H9 (cell line): Measurements from ENCODE around the gene IRX4. TPM values are rescaled to one million over a fixed set of nuclear protein-coding genes. Genes with fewer than 3 reads are reported as not detected.

Experiments
- DNase-seq: peaks from one replicate; pipeline ENCODE4 v3.0.0-alpha.2; 2017
- H2AFZ ChIP-seq: one replicate; pipeline ENCODE4 v1.6.1; 2013; ENCODE audit warnings: mild to moderate bottlenecking, low read length, control low read depth, moderate library complexity
- H2AK5ac ChIP-seq: 2 replicates; pipeline ENCODE4 v1.6.1; 2013; ENCODE audit warnings: low read length, control low read depth, mixed read lengths; ENCODE audit not compliant: insufficient read length
- H2BK120ac ChIP-seq: one replicate; pipeline ENCODE4 v1.6.1; 2013; ENCODE audit warnings: low read depth, mild to moderate bottlenecking, low read length, control low read depth, inconsistent platforms; ENCODE audit not compliant: poor library complexity, severe bottlenecking
- H2BK12ac ChIP-seq: 2 replicates; pipeline ENCODE4 v1.6.1; 2013; ENCODE audit warnings: low read length, control low read depth, mixed read lengths, low read depth; ENCODE audit not compliant: insufficient read length
- H2BK15ac ChIP-seq: 2 replicates; pipeline ENCODE4 v1.6.1; 2013; ENCODE audit warnings: low read depth, low read length, control low read depth
- H2BK20ac ChIP-seq: one replicate; pipeline ENCODE4 v1.6.1; 2013; ENCODE audit warnings: low read depth, mild to moderate bottlenecking, low read length, control low read depth, inconsistent platforms; ENCODE audit not compliant: poor library complexity, severe bottlenecking
- H2BK5ac ChIP-seq: 2 replicates; pipeline ENCODE4 v1.6.1; 2013; ENCODE audit warnings: low read length, control low read depth, mixed read lengths; ENCODE audit not compliant: insufficient read length
- H3K14ac ChIP-seq: 2 replicates; pipeline ENCODE4 v1.6.1; 2013; ENCODE audit warnings: low read length, control low read depth; ENCODE audit not compliant: insufficient read depth
- H3K18ac ChIP-seq: 2 replicates; pipeline ENCODE4 v1.6.1; 2013; ENCODE audit warnings: low read depth, mild to moderate bottlenecking, mixed read lengths, low read length, control low read depth; ENCODE audit not compliant: insufficient read length
- H3K23ac ChIP-seq: 2 replicates; pipeline ENCODE4 v1.6.1; 2013; ENCODE audit warnings: low read length, control low read depth, mixed read lengths, low read depth; ENCODE audit not compliant: insufficient read length
- H3K23me2 ChIP-seq: 2 replicates; pipeline ENCODE4 v1.6.1; 2013; ENCODE audit warnings: low read depth, mild to moderate bottlenecking, mixed read lengths, low read length, control low read depth; ENCODE audit not compliant: insufficient read length, poor library complexity, severe bottlenecking
- H3K27ac ChIP-seq: 2 replicates; pipeline ENCODE4 v1.5.1; 2013; ENCODE audit warnings: low read length, control low read depth, mixed read lengths, low read depth; ENCODE audit not compliant: insufficient read length
- H3K27me3 ChIP-seq: 2 replicates; pipeline ENCODE4 v1.6.1; 2013; ENCODE audit warnings: low read length, control low read depth, inconsistent platforms; ENCODE audit not compliant: insufficient read depth
- H3K4ac ChIP-seq: 2 replicates; pipeline ENCODE4 v1.6.1; 2013; ENCODE audit warnings: low read depth, mild to moderate bottlenecking, control low read depth, inconsistent platforms, low read length, moderate library complexity
- H3K4me1 ChIP-seq: 2 replicates; pipeline ENCODE4 v1.6.1; 2013; ENCODE audit warnings: low read length, control low read depth, inconsistent platforms; ENCODE audit not compliant: insufficient read depth
- H3K4me2 ChIP-seq: 2 replicates; pipeline ENCODE4 v1.6.1; 2013; ENCODE audit warnings: low read length, control low read depth, mixed read lengths; ENCODE audit not compliant: insufficient read length, insufficient read depth
- H3K56ac ChIP-seq: 2 replicates; pipeline ENCODE4 v1.6.1; 2013; ENCODE audit warnings: low read depth, mild to moderate bottlenecking, mixed read lengths, low read length, control low read depth; ENCODE audit not compliant: insufficient read length
- H3K79me1 ChIP-seq: 2 replicates; pipeline ENCODE4 v1.6.1; 2013; ENCODE audit warnings: low read depth, mild to moderate bottlenecking, moderate library complexity, low read length, control low read depth, inconsistent platforms; ENCODE audit not compliant: insufficient read depth, poor library complexity, severe bottlenecking
- H3K79me2 ChIP-seq: 2 replicates; pipeline ENCODE4 v1.6.1; 2013; ENCODE audit warnings: low read length, control low read depth, inconsistent platforms; ENCODE audit not compliant: insufficient read depth
- H3K9ac ChIP-seq: 2 replicates; pipeline ENCODE4 v1.6.1; 2013; ENCODE audit warnings: low read length, control low read depth, mixed read lengths; ENCODE audit not compliant: insufficient read length; ENCODE audit errors: extremely low read depth
- H3K9me3 ChIP-seq: one replicate; pipeline ENCODE4 v1.6.1; 2013; ENCODE audit warnings: low read depth, low read length, inconsistent platforms; ENCODE audit not compliant: control insufficient read depth
- H3T11ph ChIP-seq: one replicate; pipeline ENCODE4 v1.6.1; 2013; ENCODE audit warnings: mild to moderate bottlenecking, low read length, control low read depth, inconsistent platforms
- H4K20me1 ChIP-seq: one replicate; pipeline ENCODE4 v1.6.1; 2013; ENCODE audit not compliant: control insufficient read depth, insufficient read length, insufficient read depth
- H4K5ac ChIP-seq: 2 replicates; pipeline ENCODE4 v1.6.1; 2013; ENCODE audit warnings: low read depth, mild to moderate bottlenecking, mixed read lengths, low read length, control low read depth; ENCODE audit not compliant: insufficient read length
- H4K8ac ChIP-seq: replicated peaks from 2 replicates; pipeline ENCODE4 v1.6.1; 2013; ENCODE audit warnings: low read length, control low read depth, mixed read lengths, low read depth; ENCODE audit not compliant: insufficient read length
- H4K91ac ChIP-seq: 2 replicates; pipeline ENCODE4 v1.6.1; 2013; ENCODE audit warnings: low read depth, mild to moderate bottlenecking, moderate library complexity, mixed read lengths, low read length, control low read depth; ENCODE audit not compliant: insufficient read length
- H3K27ac Mint-ChIP-seq, 3 experiments: 2 replicates in 2 of 3; 3 replicates in 1 of 3; pipeline ENCODE4 v1.8.0; 2020 to 2021; ENCODE audit warnings: mixed read lengths in 3 of 3, mild to moderate bottlenecking in 1 of 3, moderate library complexity in 1 of 3
- H3K27me3 Mint-ChIP-seq: 2 replicates; pipeline ENCODE4 v1.8.0; 2021; ENCODE audit warnings: low read depth, mild to moderate bottlenecking, moderate library complexity, mixed read lengths
- H3K36me3 Mint-ChIP-seq, 3 experiments: 2 replicates in 2 of 3; 3 replicates in 1 of 3; pipeline ENCODE4 v1.8.0; 2020 to 2021; ENCODE audit warnings: low read depth in 3 of 3, mixed read lengths in 3 of 3; ENCODE audit not compliant: insufficient read depth in 1 of 3
- H3K4me1 Mint-ChIP-seq, 2 experiments: 2 replicates each; pipeline ENCODE4 v1.8.0; 2020; ENCODE audit warnings: mixed read lengths in 2 of 2
- H3K4me3 Mint-ChIP-seq, 2 experiments: 2 replicates in 1 of 2; 3 replicates in 1 of 2; pipeline ENCODE4 v1.8.0; 2020 to 2021; ENCODE audit warnings: mild to moderate bottlenecking in 2 of 2, mixed read lengths in 2 of 2, moderate library complexity in 1 of 2
- H3K9me3 Mint-ChIP-seq, 2 experiments: 2 replicates in 1 of 2; 3 replicates in 1 of 2; pipeline ENCODE4 v1.8.0; 2020; ENCODE audit warnings: mild to moderate bottlenecking in 2 of 2, mixed read lengths in 2 of 2, moderate library complexity in 1 of 2
- WGBS: extraction: QIAGEN DNeasy Blood & Tissue Kit; methylation state at CpG from one replicate; pipeline ENCODE4 v1.1.7; 2013; ENCODE audit warnings: missing lambda C conversion rate, low lambda C conversion rate, mixed read lengths; ENCODE audit not compliant: insufficient read length; ENCODE audit errors: extremely low coverage; 5-methylcytosine and 5-hydroxymethylcytosine counted together
- total RNA-seq: library from RNA; stranded (reverse); gene quantifications from 2 replicates; pipeline ENCODE4 v1.2.1, GENCODE V29; 2021
- TF ChIP-seq, protein P1 (sequence below): fragments of 200-600 bp; sonication (generic); conservative IDR thresholded peaks from 3 replicates; pipeline ENCODE4 v1.8.0; 2021; ENCODE audit warnings: antibody characterized with exemption, mild to moderate bottlenecking

Gene IRX4
- total RNA-seq, 1 experiment from 2014 or later: 3.2 TPM

DNA sequence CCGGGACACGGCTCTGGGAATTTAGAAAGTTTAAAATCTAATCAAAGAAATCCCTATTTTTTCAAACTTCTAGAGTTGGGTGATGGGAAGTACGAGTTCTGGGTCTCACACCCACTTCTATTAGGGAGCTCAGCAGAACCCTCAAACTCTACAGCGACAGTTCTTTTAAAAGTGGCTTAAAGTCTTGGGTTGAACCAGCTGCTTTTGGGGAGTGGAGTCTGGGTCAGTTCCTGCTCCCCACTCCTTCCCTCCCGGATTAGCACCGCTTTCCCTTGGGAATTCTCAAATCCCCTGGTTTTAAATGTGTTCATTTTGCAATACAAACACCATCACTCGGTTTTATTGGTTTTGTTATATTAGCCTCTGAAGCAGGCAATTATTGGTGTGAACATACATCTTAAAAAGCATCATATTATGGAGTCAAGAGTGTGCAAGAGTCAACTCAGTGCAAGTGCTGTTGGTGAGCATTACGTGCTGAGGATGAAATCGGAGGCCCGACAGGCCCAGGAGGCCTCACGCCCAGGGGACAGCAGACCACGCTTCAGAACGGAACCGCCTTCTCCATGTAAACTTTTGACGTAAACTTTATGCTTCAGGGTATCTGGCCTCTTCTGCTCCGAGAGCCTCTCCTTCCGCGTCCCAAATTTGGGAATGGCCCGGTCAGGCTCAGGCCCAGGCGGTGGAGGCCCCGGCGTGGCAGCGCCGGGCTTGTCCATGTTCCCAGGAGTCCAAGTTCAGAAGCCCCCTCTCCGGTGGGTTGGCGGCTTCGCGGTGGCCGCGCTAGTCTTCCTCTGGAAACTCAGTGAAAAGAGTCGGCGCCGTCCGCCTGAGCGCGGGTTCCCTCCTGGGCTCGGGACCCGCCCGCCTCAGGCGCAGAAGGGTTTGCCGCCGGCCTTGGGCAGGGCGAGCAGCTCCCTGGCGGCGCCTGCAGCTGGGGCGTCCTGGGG lies 5.3 kb downstream of the IRX4 start:
- peak overlapping the region in 1 of 2 experiments; percentile 67; a peak in 4 of 5 replicates for H3K4me3 Mint-ChIP-seq
- no CpG with 5 or more reads among the region's 46 CpGs for WGBS
- H3K27me3 ChIP-seq: peaks cover 68% of the 10 kb centered on the region
- peaks cover 4% of the 10 kb centered on the region in 2 experiments for H3K9me3 Mint-ChIP-seq
- no peak overlapping the region for H3K18ac ChIP-seq
- H3K27ac Mint-ChIP-seq: no peak overlapping the region
- no peak overlapping the region for H2BK120ac ChIP-seq
- H2AK5ac ChIP-seq: no peak overlapping the region
- H3K23ac ChIP-seq: no peak overlapping the region
- peaks cover 57% of the 10 kb centered on the region for H3K27me3 Mint-ChIP-seq
- no peak overlapping the region for H3K4ac ChIP-seq
- no peak overlapping the region for H4K91ac ChIP-seq
- H2BK5ac ChIP-seq: no peak overlapping the region
- no peaks in the 10 kb centered on the region for H3K79me2 ChIP-seq
- H2BK20ac ChIP-seq: no peak overlapping the region
- H3K4me1 Mint-ChIP-seq: peaks cover 18 to 41% of the 10 kb centered on the region in 2 experiments
- H3K79me1 ChIP-seq: no peaks in the 10 kb centered on the region
- H3K23me2 ChIP-seq: peaks cover 16% of the 10 kb centered on the region
- no peak overlapping the region for H2AFZ ChIP-seq
- no peak overlapping the region for H3K27ac ChIP-seq
- H3K4me2 ChIP-seq: no peak overlapping the region
- no peak overlapping the region for H4K8ac ChIP-seq
- H3K4me1 ChIP-seq: no peaks in the 10 kb centered on the region
- no peak overlapping the region for H3K14ac ChIP-seq
- H4K5ac ChIP-seq: no peak overlapping the region
- peaks cover 0 to 12% (median 0%) of the 10 kb centered on the region in 3 experiments; a peak in 4 of 7 replicates for H3K36me3 Mint-ChIP-seq
- no peak overlapping the region for H2BK12ac ChIP-seq
- H3K9me3 ChIP-seq: no peaks in the 10 kb centered on the region
- H3T11ph ChIP-seq: no peak overlapping the region
- no peak overlapping the region for H2BK15ac ChIP-seq
- H3K56ac ChIP-seq: no peak overlapping the region
- no peak overlapping the region for H3K9ac ChIP-seq
- no peaks in the 10 kb centered on the region for H4K20me1 ChIP-seq
- TF ChIP-seq, protein P1, sequence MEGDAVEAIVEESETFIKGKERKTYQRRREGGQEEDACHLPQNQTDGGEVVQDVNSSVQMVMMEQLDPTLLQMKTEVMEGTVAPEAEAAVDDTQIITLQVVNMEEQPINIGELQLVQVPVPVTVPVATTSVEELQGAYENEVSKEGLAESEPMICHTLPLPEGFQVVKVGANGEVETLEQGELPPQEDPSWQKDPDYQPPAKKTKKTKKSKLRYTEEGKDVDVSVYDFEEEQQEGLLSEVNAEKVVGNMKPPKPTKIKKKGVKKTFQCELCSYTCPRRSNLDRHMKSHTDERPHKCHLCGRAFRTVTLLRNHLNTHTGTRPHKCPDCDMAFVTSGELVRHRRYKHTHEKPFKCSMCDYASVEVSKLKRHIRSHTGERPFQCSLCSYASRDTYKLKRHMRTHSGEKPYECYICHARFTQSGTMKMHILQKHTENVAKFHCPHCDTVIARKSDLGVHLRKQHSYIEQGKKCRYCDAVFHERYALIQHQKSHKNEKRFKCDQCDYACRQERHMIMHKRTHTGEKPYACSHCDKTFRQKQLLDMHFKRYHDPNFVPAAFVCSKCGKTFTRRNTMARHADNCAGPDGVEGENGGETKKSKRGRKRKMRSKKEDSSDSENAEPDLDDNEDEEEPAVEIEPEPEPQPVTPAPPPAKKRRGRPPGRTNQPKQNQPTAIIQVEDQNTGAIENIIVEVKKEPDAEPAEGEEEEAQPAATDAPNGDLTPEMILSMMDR: no peak
- DNase-seq: peak; percentile 57
